GM21576 (cell line): ENCODE data around the gene GPC1.

ENCODE experiments used
- ATAC-seq: cut with Tn5 transposase; IDR thresholded peaks from one replicate; pipeline ENCODE4 v1.9.1; 2021; ENCODE audit warnings: mild to moderate bottlenecking, moderate library complexity; ENCODE audit not compliant: unreplicated experiment

Gene GPC1

GRCh38 chr2:240412975-240413812, 22.3 kb upstream of the GPC1 start:
- ATAC-seq = no peak

GRCh38 chr2:240413813-240414429, 21.5 kb upstream of the GPC1 start:
- no peak for ATAC-seq

- ATAC-seq = no peak
These were observed 18.6 kb upstream of the GPC1 start for GRCh38 chr2:240416821-240417220.

- ATAC-seq = no peak
These were observed 17.2 kb upstream of the GPC1 start for GRCh38 chr2:240418311-240418710.

- no peak for ATAC-seq
These were observed 16.2 kb upstream of the GPC1 start for GRCh38 chr2:240419271-240419670.

- ATAC-seq = no peak
These were observed 15.7 kb upstream of the GPC1 start for GRCh38 chr2:240419723-240420122.

GRCh38 chr2:240420206-240421104, 15.0 kb upstream of the GPC1 start:
- ATAC-seq = no peak

GRCh38 chr2:240421381-240421780, 14.1 kb upstream of the GPC1 start:
- no peak for ATAC-seq

GRCh38 chr2:240422658-240423329, 12.7 kb upstream of the GPC1 start:
- no peak for ATAC-seq

- no peak for ATAC-seq
These were observed 11.7 kb upstream of the GPC1 start for GRCh38 chr2:240423788-240424191.

- no peak for ATAC-seq
These were observed 10.9 kb upstream of the GPC1 start for GRCh38 chr2:240424341-240425235.

- no peak for ATAC-seq
These were observed 10.2 kb upstream of the GPC1 start for GRCh38 chr2:240425236-240425615.

- no peak for ATAC-seq
These were observed 9.8 kb upstream of the GPC1 start for GRCh38 chr2:240425697-240426096.

GRCh38 chr2:240426845-240427721, 8.4 kb upstream of the GPC1 start:
- ATAC-seq = no peak

GRCh38 chr2:240427729-240428128, 7.7 kb upstream of the GPC1 start:
- no peak for ATAC-seq

- no peak for ATAC-seq
These were observed 7.2 kb upstream of the GPC1 start for GRCh38 chr2:240428245-240428644.

- no peak for ATAC-seq
These were observed 6.1 kb upstream of the GPC1 start for GRCh38 chr2:240429341-240429871.

GRCh38 chr2:240429872-240430491, 5.5 kb upstream of the GPC1 start:
- no peak for ATAC-seq
